Adrenal gland (tissue), 12 donors: ENCODE measurements around the gene ENTHD1. TPM values are rescaled to one million over a fixed set of nuclear protein-coding genes. Genes with fewer than 3 reads are reported as not detected.

Experiments
- DNase-seq, 7 donors: peaks; one replicate each; pipeline ENCODE4 v3.0.0-alpha.2; 2019 to 2020
- H3K27ac ChIP-seq, 5 donors: fragments of 200-600 bp; sonication (generic) in 4 of 5; 1 replicate in 3 of 5; 2 replicates in 2 of 5; pipeline versions ENCODE4 v1.5.1 to v1.8.0; 2016 to 2020; ENCODE audit warnings: mild to moderate bottlenecking in 1 of 5
- H3K27me3 ChIP-seq: fragments of 200-600 bp; 2 replicates; pipeline ENCODE4 v1.8.0; 2021
- H3K36me3 ChIP-seq, 2 donors: fragments of 200-600 bp; replicated peaks in 1 of 2; 1 replicate in 1 of 2; 2 replicates in 1 of 2; pipeline versions ENCODE4 v1.5.1 to v1.8.0; 2018 to 2022
- H3K4me1 ChIP-seq, 2 donors: fragments of 200-600 bp; replicated peaks in 1 of 2; 1 replicate in 1 of 2; 2 replicates in 1 of 2; pipeline versions ENCODE4 v1.5.1 to v1.8.0; 2018 to 2021
- H3K4me3 ChIP-seq, 4 donors: fragments of 200-600 bp; sonication (generic) in 3 of 4; one replicate each; pipeline ENCODE4 v1.5.1; 2016 to 2018
- H3K9me3 ChIP-seq, 3 donors: fragments of 200-600 bp; sonication (generic) in 1 of 3; replicated peaks in 1 of 3; 1 replicate in 2 of 3; 2 replicates in 1 of 3; pipeline versions ENCODE4 v1.5.1 to v1.8.0; 2016 to 2021
- POLR2A ChIP-seq, 2 donors: fragments of 450-650 bp; IDR thresholded peaks; one replicate each; pipeline ENCODE4 v1.6.1; 2017; ENCODE audit warnings: antibody characterized with exemption in 2 of 2, mild to moderate bottlenecking in 2 of 2, moderate library complexity in 1 of 2
- WGBS, 4 donors: extraction: QIAGEN DNeasy Blood & Tissue Kit in 2 of 4; methylation state at CpG; one replicate each; pipeline versions ENCODE4 v1.1.5 to v1.1.7; 2013 to 2017; 5-methylcytosine and 5-hydroxymethylcytosine counted together
- intact Hi-C, 2 donors: fragments of 100-400 bp; cut with DNase I; formaldehyde crosslinking; loops; one replicate each; pipeline versions ENCODE4 v1.14.1 to v1.15.0; 2022 to 2023
- polyA plus RNA-seq, 3 donors: library from polyadenylated mRNA; stranded (reverse); fragments of 200-250 nt in 2 of 3; fragments of 350-450 nt in 1 of 3; fragmentation: Illumina TruSeq in 1 of 3; extraction: RNeasy Lipid Tissue Mini Kit (QIAGEN cat#74804) in 1 of 3; gene quantifications; one replicate each; pipeline ENCODE4 v1.2.3, GENCODE V29; 2013 to 2014
- total RNA-seq, 9 donors: library from RNA; depleted of rRNA in 4 of 9; stranded (reverse); fragments of >200 nt in 4 of 9; fragments of 120-200 nt in 1 of 9; fragmentation: NEBNext Ultra II Directional in 1 of 9; extraction: Animal tissue kit (Norgen Biotek cat#: 25700) in 1 of 9; gene quantifications; one replicate each; pipeline versions ENCODE4 v1.1.0 to v1.2.4, GENCODE V29; 2013 to 2023
- TF ChIP-seq, protein P1 (sequence below), 6 experiments: fragments of 450-650 bp in 4 of 6; fragments of 200-600 bp in 2 of 6; sonication (generic) in 1 of 6; IDR thresholded peaks; 1 replicate in 5 of 6; 2 replicates in 1 of 6; pipeline versions ENCODE4 v1.5.1 to v1.8.0; 2016 to 2021; ENCODE audit warnings: antibody characterized with exemption in 6 of 6, mild to moderate bottlenecking in 2 of 6, moderate library complexity in 1 of 6
- donor health status: healthy with polysubstance abuse.
- donor health status: Bipolar disorder and iron deficiency.
- donor health status: DM: yes; HTN: yes; CAD: no.
- donor health status: DM: no; HTN: no; CAD: no.
- donor health status: DM: no; HTN: no; CAD: no.
- donor health status: DM: yes; HTN: yes; CAD: no.

The ENTHD1 gene
- total and polyA plus RNA-seq, 12 donors = 0.07 TPM; not detected in 11

DNA sequence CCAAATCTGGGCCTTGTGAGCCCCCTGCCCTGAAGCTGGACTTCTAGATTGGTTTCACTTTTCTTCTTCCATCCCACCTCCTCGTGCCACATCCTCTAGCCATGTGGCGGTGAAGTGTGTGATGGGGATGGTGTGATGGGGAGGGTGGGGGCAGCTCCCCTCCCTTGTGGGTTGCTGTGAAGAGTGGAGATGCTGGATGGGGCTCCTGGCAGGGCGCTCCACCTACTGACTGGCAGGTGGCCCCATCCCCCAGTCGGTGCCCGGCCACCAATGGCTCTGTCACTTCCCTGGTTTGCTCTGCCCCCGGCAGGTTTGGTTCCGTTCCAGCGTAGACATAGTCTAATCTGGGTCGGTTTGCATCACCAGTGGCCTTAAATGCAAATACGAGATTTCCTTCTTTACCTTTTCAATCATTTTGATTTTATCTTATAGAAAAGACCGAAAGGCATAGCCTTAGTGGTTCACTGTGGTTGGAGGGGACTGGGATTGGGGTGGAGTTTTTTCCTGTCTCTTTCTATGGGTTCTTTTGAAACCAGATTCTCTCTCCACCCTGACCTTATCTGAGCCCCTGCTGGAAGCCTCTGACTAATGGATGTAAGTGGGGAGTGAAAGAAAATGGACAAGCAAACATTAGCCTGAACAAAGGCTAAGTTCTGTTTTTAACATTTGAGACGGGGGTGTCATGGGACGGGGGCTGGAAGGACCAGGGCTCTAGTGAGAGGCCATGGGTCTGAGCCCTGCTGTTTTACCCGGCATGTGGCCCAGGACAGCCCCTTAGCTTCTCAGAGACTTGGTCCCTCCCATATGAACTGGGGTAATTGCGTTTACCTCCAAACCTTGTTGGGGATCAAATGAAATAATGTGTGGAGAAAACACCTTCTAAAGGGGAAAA, 173.8 kb downstream of the ENTHD1 start:
- no peaks in the 10 kb centered on the region for H3K36me3 ChIP-seq
- DNase-seq = peak in 1 of 7 donors; percentile 14
- TF ChIP-seq POLR2A (IDR thresholded peaks at IDR 0.05) = no peak
- TF ChIP-seq, protein P1, sequence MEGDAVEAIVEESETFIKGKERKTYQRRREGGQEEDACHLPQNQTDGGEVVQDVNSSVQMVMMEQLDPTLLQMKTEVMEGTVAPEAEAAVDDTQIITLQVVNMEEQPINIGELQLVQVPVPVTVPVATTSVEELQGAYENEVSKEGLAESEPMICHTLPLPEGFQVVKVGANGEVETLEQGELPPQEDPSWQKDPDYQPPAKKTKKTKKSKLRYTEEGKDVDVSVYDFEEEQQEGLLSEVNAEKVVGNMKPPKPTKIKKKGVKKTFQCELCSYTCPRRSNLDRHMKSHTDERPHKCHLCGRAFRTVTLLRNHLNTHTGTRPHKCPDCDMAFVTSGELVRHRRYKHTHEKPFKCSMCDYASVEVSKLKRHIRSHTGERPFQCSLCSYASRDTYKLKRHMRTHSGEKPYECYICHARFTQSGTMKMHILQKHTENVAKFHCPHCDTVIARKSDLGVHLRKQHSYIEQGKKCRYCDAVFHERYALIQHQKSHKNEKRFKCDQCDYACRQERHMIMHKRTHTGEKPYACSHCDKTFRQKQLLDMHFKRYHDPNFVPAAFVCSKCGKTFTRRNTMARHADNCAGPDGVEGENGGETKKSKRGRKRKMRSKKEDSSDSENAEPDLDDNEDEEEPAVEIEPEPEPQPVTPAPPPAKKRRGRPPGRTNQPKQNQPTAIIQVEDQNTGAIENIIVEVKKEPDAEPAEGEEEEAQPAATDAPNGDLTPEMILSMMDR (IDR thresholded peaks at IDR 0.05) = no peak
- H3K27ac ChIP-seq = no peak overlapping the region
- no peaks in the 10 kb centered on the region for H3K9me3 ChIP-seq
- no peaks in the 10 kb centered on the region for H3K27me3 ChIP-seq
- H3K4me1 ChIP-seq = peaks cover 18 to 27% of the 10 kb centered on the region in 2 donors
- intact Hi-C loops = no loop called here
- 79 to 89% (median 83%) methylated on average over 14 to 15 of the region's 15 CpGs for WGBS, 4 donors
- H3K4me3 ChIP-seq = no peak overlapping the region

DNA sequence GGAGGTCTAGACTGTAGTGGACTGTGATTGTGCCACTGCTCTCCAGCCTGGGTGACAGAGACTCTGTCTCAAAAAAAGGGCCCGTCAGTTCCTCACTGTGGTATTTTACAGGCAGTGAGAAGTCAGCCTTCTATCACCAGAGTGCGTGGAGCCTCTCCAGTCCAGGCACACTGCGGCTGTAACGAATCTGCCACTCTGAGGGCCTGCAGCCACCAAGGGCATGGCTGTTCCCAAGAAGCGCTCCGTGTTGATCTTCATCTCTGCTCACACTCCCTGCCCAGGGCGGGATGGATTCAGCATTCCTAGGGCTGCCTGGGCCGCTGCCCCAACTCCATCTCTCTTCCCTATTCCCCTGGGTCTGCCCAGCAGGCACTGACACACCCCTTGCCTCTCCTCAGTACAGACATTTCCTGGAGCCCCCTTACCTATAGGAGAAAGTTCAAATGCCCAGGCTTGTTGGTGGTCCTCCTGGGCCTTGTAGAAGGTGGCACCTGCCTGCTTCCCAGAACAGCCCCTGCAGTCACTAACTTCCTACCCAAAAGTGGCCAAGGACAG, 174.6 kb downstream of the ENTHD1 start:
- WGBS, 4 donors = 93 to 96% (median 94%) methylated on average over 4 to 8 of the region's 8 CpGs
- no peak for DNase-seq
- no peak for TF ChIP-seq POLR2A (IDR thresholded peaks at IDR 0.05)
- TF ChIP-seq, protein P1 (IDR thresholded peaks at IDR 0.05) = no peak

DNA sequence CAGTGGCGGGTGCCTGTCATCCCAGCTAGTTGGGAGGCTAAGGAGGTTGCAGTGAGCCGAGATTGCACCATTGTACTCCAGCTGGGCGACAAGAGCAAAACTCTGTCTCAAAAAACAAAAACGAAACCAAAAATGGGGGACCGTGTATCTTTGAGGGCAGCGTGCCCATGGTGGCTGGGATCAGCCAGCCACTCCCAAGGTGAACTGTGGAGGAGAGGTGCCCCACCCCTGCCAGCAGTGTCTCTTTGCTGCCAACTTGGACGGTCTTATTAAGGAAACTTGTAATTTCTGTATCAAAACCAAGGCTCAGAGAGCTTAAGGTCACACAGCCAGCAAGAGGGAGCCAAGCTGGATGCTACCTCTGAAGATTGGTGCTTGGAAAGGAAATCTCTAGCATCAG, 175.4 kb downstream of the ENTHD1 start:
- no peaks in the 10 kb centered on the region for H3K27me3 ChIP-seq
- no peak for TF ChIP-seq POLR2A (IDR thresholded peaks at IDR 0.05)
- TF ChIP-seq, protein P1 (IDR thresholded peaks at IDR 0.05) = no peak
- intact Hi-C loops = no loop called here
- peak; percentile 45 to 79 (median 68) for DNase-seq
- WGBS, 4 donors = 40 to 51% (median 45%) methylated on average over 5 to 7 of the region's 7 CpGs
- no peak overlapping the region for H3K4me3 ChIP-seq
- peak overlapping the region in 3 of 5 donors; percentile 0 to 5 (median 1) for H3K27ac ChIP-seq
- H3K4me1 ChIP-seq = peaks cover 10 to 19% of the 10 kb centered on the region in 2 donors
- no peaks in the 10 kb centered on the region for H3K36me3 ChIP-seq
- no peaks in the 10 kb centered on the region for H3K9me3 ChIP-seq

More for the DNA sequence above, 174.6 kb downstream of the ENTHD1 start:
- H3K4me3 ChIP-seq = no peak overlapping the region
- intact Hi-C loops = no loop called here
- no peaks in the 10 kb centered on the region for H3K27me3 ChIP-seq
- no peaks in the 10 kb centered on the region for H3K9me3 ChIP-seq
- no peak overlapping the region for H3K27ac ChIP-seq
- peaks cover 15 to 25% of the 10 kb centered on the region in 2 donors for H3K4me1 ChIP-seq
- H3K36me3 ChIP-seq = no peaks in the 10 kb centered on the region

DNA sequence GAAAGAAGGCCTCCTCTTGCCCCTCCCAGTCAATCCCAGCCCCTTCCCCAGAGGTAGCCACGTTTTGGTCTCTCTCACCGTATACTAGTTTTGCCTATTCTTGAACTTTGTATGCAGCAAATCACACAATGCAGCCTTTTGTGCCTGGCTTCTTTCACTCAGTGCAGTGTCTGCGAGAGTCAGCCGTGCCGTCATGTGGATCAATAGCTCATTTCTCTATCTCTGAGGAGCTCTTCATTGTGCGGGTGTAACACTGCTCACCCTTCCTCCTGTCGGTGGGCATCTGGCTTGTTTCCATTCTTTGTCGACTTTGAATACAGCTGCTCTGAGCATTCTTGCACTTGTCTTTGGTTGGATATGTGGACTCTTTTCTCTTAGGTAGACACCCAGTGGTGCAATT, 176.5 kb downstream of the ENTHD1 start:
- Histone ChIP-seq H3K27me3 (no peaks in the 10 kb centered on the region), H3K4me3 (no peak overlapping the region), H3K9me3 (no peaks in the 10 kb centered on the region), H3K4me1 (peaks cover 10 to 19% of the 10 kb centered on the region in 2 donors), H3K27ac (no peak overlapping the region), H3K36me3 (no peaks in the 10 kb centered on the region)
- 73 to 87% (median 83%) methylated on average over 8 of the region's 8 CpGs for WGBS, 4 donors
- intact Hi-C loops = no loop called here
- TF ChIP-seq, protein P1 (IDR thresholded peaks at IDR 0.05) = no peak
- TF ChIP-seq POLR2A (IDR thresholded peaks at IDR 0.05) = no peak
- DNase-seq = peak in 1 of 7 donors; percentile 3
